Measurements from ENCODE around the gene SEL1L3.

The SEL1L3 gene

DNA sequence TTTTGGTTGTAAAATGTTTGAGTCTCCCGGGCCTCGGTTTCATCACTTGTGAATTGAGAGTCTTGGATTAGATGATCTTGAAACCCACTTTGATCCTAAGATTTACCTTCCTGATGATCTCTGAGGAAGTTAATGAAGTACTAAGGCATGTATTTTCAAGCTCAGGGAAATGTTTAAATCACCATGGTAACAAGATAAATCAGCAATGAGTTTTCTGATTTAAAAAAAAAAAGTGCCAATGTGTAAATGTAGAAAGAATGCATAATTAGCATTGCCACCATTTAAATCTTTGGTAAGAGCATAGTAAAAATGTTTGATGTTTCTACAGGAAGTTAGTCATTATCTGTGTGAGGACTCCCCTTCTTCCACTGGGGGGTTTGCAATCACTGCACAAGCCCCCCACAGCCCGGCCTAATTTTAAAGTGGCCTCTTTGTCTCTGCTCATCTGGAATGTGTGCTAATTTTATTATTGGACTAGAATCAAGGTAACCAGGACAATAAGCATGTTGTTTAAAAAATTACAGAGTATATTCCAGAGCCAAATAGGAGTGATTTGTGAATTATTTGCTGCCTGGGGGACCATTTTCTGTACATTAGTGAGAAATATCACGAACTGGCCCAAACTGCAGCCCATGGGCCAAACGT, 113.5 kb downstream of the SEL1L3 start:
- DNase-seq (ENCODE audit: low read depth): no peak

DNA sequence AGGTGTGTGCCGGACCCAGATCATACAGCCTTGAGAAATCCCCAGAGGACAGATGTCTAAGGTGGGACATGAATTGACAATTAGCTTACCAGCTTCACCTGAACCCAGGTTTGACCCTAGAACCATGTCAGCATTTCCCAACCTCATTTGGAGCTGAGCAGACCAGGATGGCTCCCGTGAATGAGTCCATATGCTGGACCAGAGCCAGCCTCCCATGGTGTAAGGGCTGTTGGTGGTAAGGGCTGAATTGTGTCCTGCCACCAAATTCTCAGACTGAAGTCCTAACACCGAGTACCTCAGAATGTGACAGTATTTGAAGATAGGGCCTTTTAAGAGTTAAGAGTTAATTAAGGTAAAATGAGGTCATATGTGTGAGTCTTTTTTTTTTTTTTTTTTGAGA, 118.8 kb downstream of the SEL1L3 start:
- DNase-seq (ENCODE audit: low read depth): no peak

DNA sequence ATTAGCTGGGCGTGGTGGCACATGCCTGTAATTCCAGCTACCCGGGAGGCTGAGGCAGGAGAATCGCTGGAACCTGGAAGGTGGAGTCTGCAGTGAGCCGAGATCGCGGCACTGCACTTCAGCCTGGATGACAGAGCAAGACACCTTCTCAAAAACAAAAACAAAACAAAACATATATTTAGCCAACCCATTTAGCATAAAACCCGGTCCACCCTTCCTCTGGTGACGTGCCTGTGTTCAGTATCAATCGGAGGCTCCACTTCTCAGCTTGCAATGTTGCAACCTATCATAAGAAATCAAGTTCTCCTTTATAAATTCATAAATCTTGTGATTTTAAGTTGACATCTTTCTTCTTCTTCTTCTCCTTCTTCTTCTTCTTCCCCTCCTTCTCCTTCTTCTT, 133.2 kb downstream of the SEL1L3 start:
- DNase-seq (ENCODE audit: low read depth): no peak

DNA sequence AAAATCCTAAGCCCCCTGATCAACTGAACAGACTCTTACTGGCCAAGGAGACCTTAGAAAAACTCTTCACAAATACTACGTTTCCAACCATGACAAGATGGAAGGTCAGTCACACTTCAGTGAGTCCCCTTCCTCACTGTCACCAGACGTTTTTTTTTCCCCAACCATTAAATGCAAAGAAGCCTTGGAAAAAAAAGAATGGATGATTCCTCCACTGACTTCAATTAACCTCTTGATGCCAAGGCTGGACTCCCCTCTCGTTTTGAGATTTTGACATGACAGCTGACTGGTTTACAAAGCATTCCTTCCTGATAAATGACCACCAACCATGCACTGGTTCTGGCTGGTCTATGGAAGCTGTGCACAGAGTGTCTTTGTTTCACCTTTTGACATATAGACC, 133.9 kb downstream of the SEL1L3 start:
- no peak for DNase-seq (ENCODE audit: low read depth)

DNA sequence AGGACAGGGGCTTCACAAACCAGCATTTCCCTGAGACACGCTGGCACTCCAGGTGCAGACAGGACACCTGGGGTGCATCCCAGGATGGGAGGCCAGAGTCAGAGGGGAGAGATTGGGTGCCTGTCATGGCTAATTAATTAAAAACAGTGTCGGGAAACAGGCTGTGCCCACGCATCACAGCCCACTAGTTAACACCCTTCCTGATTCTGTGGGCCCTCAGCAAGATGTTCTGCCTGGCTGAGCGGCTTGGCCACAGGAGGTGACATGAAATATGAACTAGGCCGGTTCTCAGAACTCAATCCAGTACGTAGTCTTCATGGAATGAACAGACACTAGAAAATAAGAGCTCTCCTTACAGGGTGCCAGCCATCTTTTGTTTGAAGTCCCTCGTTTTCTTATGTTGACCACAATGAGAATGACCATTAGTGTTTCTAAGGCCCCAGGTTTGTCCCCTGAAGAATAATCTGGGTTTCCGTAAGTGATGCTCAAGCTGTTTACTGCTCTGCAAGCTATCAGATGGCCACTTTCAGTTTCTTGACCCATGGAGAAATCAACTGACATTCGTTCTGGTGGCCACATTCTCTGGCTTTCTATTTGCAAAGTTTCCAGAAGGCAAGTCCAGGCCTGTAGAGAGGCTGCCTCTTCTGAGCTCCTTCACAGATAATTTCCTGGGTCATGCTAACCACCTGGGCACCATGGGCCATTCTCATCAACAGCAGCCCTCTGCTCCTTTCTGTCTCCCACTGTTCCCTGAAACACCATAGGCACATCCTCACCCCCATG, 134.9 kb downstream of the SEL1L3 start:
- no peak for DNase-seq (ENCODE audit: low read depth)

DNA sequence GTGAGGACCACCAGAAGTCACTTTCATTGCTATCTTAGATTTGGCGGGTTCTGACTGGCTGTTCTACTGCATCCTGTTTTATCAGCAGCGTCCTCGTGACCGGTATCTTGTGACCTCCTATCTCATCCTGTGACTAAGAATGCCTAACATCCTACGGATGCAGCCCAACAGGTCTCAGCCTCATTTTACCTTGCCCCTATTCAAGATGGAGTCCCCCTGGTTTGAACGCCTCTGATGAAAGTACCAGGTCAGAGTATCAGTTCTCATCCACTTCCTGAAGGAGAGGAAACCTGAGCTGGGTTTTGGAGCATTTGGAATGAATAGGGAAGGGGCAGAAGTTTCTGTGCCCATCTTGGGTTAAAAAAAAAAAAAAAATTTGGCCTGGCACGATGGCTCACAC, 136.9 kb downstream of the SEL1L3 start:
- no peak for DNase-seq (ENCODE audit: low read depth)

DNA sequence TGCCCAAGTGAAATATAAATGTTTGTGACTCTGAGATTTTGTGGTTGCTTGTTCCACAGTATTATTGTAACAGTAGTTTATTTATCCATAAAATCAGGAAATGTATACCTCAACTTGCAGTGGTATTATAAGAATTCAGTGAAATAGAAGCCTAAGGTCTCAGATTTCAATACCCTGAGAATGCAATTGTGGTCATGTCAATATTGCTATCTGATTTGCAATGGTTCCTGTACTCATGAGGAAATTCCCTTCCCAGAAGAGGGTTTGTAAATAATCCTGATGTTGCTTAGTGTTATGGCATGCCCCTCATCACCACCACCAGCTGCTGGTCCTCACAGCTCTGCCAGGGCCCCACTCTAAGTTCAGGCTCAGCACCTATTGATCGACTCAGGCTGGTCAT, 139.4 kb downstream of the SEL1L3 start:
- no peak for DNase-seq (ENCODE audit: low read depth)

DNA sequence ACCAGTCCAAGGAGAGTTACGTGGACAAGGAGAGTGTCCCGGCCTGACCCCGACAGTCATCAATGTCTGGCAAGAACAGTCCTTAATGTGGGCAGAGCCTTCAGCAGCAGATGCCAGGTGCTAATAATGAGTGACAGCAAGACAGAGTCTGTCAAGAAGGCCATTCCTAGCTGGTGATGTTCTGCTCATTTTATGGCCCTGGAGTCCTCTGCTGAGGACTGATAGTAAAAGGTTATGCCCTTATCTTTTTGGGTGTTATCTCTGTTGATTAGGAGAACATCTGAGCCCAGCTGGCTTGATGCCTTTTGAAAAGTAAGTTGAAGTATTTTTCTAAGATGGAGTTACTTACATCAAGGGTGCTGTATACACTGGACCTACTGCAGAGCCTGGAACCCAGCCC, 139.8 kb downstream of the SEL1L3 start:
- no peak for DNase-seq (ENCODE audit: low read depth)

DNA sequence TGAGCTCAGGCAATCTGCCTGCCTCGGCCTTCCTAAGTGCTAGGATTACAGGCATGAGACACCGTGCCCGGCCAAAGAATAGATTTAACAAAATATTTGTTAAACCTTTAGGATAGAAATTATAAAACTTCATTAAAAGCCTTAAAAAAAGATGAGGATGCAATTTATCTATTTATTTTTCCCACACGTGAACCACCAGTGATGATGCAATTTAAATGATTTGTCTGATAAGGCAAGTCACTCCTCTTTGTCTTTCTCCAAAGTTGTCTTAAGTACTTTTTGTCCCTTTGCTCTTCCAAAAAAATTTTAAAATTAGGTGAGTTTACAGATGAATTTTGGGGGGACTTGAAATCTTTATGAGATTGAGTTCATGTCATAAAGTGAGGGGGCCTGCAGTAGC, 149.0 kb downstream of the SEL1L3 start:
- no peak for DNase-seq (ENCODE audit: low read depth)

DNA sequence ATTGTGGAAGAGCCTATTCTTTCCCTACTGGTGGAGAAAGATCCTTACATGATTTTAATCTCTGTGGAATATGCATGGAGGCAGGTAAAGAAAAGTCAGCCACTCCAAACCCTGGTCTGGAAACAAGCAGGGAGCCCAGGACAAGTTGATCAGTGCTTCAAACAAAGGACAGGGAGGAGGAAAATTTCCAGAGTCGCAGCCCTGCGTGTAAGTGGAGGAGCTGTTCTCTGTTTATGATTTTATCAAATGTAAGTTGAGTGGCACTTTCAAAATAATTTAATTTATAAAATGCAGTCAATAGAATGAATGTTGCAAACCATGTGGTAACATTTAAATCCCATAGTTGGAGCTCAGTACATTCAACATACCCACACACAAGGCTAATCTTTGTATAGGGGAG, 150.2 kb downstream of the SEL1L3 start:
- no peak for DNase-seq (ENCODE audit: low read depth)

DNA sequence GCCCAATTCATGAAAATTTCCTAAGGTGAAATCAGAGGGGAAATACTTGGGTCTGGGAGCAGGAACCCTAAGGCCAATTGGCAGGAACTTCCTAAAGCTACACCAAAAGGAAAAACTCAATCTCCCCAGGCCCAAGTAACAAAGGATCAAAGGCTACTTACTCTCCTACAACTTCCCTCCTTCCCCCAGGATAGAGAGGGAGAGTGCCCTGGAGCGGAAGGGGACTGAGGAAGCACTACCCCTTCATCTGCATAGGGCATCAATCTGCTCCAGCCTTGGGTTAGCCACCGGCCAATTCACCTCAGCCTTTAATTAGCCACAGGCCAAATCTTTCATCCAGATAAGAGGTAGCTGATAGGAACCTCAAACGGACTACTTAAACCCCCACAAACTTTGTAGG, 152.2 kb downstream of the SEL1L3 start:
- no peak for DNase-seq (ENCODE audit: low read depth)

DNA sequence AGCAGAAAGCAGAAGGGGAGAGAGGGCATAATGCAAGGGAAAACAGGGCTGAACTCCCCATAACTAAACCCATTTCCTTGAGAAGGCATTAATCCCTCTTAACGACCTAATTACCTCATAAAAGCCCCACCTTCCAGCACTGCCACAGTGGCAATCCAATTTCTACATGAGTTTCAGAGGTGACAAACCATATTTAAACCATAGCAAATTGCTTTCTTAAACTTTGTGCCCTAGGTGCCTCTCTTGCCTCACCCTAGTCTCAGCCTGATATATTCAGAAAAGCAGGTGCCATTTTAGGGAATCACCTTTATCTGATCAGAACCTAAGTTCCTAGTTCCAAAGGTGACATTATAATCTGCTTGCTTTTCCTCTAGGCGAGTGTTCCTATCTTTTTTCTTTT, 158.3 kb downstream of the SEL1L3 start:
- DNase-seq (ENCODE audit: low read depth): no peak

DNA sequence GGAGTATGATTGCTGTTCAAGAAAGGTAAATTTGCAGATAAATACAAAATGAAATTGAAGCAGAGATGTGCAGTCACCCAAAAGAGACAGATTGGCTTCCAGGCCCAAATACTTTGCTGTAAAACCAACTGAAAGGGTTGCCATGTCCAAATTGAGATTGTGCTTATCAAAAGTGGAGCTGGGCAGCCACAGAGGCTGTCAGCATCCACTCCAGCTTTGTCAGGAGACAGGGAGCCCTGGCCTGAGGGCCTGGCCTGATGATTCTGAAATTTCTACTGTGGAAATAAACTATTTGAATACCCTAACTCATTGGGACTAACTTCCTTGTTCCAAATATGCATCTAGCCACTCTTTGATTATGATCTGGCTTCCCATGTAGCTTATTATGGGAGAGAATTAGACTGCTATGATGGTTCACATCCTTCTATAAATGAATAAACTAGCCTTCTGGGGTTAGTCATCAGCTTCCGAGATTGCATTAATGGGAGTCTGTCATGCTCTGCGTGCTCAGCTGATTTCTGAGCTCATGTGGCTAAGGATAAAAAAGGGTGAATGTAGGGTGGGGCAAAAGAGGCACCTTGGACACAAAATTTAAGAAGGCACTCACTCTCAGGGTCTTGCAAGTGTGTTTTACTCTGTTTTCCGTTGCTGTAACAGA, 158.9 kb downstream of the SEL1L3 start:
- no peak for DNase-seq (ENCODE audit: low read depth)

DNA sequence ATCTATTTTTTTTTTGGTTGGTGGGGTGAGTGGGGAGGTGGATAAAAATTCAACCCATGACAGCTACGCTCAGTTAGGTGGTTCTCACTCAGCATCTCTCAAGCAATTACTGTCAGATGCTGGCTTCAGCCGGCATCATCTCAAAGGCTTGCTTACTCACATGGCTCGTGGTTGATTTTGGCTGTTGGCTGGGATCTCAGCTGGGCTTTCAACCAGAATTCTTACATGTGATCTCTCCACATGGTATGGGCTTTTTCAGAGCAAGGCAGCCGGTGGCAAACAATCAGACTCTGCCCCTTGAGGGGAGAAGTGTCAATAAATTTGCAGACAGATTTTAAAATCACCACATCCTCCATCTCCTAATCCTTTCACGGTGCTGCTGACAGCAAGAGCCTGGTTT, 159.9 kb downstream of the SEL1L3 start:
- DNase-seq (ENCODE audit: low read depth): no peak

DNA sequence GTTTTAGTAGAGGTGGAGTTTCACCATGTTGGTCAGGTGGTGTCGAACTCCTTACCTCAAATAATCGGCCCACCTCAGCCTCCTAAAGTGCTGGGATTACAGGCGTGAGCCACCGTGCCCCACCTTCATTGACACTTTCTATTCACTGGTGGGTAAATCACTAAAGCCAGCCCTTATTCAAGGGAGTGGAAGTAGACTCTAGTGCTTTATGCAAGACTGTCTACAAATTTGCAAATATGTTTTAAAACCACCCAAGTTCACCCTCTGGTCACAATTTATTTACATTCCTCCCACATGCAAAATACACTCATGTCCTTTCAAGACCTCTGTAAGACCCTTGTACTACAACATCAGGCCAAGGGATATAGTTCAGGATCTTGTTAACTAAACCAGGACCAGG, 162.1 kb downstream of the SEL1L3 start:
- DNase-seq (ENCODE audit: low read depth): no peak

DNA sequence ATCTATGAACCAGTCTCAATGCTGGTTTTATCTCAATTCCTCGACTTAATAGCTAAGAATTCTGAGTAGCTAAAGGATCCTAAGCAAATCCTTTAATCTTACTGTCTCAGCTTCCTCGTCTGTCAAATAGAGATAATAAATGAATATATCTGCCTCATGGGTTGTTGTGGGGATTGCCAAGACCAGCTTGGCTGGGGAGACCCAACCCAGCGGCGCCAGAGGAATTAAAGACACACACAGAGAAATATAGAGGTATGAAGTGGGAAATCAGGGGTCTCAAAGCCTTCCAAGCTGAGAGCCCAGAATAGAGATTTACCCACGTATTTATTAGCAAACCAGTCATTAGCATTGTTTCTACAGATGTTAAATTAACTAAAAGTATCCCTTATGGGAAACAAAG, 165.3 kb downstream of the SEL1L3 start:
- no peak for DNase-seq (ENCODE audit: low read depth)

Measured in activated gamma-delta T cell treated with anti-CD3 and anti-CD28 coated beads, Interleukin-2, amount 50 U/mL, for 16 hours (primary cell).